Bronchial smooth muscle cell (primary cell): ENCODE measurements around the gene RGS19. TPM values are rescaled to one million over a fixed set of nuclear protein-coding genes. Genes with fewer than 3 reads are reported as not detected.

Source experiments
- total RNA-seq: library from RNA; depleted of rRNA; stranded (reverse); fragments of >200 nt; gene quantifications from 2 replicates; pipeline ENCODE4 v1.2.1, GENCODE V29; 2014

Gene RGS19, protein sequence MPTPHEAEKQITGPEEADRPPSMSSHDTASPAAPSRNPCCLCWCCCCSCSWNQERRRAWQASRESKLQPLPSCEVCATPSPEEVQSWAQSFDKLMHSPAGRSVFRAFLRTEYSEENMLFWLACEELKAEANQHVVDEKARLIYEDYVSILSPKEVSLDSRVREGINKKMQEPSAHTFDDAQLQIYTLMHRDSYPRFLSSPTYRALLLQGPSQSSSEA
- total RNA-seq = 5.4 and 5.8 TPM in 2 replicates

GRCh38 chr20:64079273-64080012 lies at the start of gene RGS19:
TSS of gene RGS19 (minus strand) at chr20:64079518. CDS start at chr20:64076886, 2,632 bp downstream.

GRCh38 chr20:64106981-64107735 lies 27.8 kb upstream of the RGS19 start, which contains the start of gene NPBWR2:
TSS of gene NPBWR2 (minus strand) at chr20:64107565. CDS start at chr20:64106831, 734 bp downstream.

DNA sequence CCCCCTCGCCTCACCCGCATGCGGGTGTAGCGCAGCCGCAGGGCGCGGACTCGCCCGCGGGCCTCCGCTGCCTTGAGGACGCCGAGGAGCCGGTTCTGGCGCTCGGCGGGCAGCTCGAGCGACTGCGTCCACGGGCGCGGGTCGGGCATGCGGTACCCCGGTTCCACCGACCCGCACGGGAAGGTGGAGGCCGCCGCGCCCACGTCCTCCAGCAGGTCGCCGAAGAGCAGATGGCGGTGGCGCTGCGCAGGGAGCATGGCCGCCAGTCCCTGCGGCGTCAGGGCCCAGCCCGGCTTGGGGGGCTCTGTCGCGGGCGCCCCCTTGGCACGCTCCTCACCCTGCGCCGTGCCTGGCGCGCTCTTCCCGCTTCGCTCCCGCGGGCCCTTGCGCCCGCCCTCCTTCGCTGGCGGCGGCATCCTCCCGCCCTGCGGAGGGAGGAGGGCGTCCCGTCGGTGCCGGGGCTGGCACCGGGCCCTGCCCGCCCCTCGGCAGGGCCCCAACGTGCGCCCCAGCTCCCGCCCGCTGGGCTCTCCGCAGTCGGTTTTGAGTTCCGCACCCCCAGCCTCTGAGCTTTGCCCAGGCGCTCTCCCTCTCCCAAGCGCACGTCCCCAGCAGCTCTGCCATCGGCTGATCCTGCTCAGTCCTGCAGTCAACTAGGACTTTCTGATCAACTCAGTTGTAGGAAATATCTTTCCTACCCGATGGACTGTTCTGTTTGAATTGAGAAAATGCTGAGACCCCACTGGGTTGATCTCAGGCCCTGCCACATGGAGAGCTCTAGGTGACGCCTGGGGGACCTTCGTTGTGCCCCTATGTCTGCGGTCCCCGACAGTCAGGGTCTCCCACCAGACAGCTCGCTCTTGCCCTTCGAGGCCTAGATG lies 4.7 kb upstream of the RGS19 start, which contains the start of gene LKAAEAR1:
Gene LKAAEAR1 (minus strand): TSS at position 595 of the 881 bp plus-strand sequence. CDS start 179 bp downstream, at position 416.

DNA sequence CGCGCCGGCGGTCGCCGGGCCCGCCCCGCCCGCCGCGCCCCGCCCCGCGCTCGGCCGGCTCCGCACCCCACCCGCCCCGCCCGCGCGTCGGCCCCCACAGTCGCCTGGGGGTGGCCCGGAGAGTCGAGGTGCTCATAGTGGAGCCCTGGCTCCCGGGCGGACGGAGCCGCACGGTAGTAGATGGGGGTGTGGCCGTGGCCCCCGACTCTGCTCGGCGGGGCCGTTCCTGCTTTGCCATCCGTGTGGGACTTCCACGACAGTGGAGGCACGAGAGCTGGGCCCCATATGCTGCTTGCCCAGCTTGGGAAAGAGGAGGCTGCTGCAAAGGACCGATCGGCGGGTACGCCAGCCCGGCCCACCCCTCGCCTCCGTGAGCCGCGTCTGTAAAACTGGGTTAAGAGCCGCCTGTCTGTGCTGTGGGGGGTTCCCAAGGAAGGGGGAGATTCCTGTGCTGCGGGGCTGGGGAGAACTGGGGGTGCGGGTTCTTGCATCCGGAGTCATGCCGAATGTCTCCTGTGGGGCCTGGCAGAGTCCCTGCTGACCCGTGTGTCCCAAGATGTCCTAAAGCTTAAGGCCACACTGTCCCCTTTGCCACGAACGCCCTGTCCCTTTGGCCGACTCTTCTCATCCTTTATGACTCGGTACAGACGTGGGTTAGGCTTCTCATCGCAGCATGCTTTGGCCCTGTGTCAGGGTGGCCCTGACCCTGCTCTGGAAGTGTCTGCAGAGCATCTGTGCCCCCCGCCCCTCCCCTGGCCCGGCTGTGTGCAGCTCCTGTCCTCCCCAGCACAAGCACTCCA lies 895 bp upstream of the RGS19 start, which contains the start of gene OPRL1:
Gene OPRL1 (plus strand): TSS at position 70 of the 800 bp plus-strand sequence. CDS start 12,639 bp downstream, outside the sequence.

GRCh38 chr20:64062596-64063388 lies 16.5 kb downstream of the RGS19 start, which contains the start of gene TCEA2:
TSS of gene TCEA2 (plus strand) at chr20:64063198. CDS start at chr20:64063313, 115 bp downstream.

GRCh38 chr20:64049060-64049877 lies 30.0 kb downstream of the RGS19 start, which contains the start of gene SOX18:
TSS of gene SOX18 (minus strand) at chr20:64049639. CDS start at chr20:64049516, 123 bp downstream.

DNA sequence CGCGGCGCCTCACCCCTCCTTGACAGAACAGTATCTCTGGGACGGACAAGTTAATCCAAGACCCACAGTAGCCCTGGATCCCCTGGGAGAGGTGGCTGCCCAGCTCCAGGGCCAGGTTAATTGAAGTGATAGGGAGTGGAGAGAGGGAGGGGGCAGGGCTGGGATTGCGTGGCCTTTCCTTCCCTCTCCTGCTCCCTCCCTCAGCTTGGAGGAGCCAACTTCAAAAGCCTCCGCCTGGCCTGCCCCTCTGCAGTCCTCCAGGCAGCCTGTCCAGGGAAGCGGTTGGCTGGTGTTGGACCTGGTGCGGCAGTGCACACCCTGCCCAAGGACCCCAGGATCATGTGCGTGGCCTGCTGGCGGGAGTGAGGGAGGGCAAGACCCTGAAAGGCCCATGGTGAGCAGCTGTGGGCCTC lies 43.4 kb downstream of the RGS19 start, which contains the start of gene C20orf204:
Gene C20orf204 (plus strand): TSS at position 250 of the 413 bp plus-strand sequence. CDS start 142 bp downstream, at position 392.

Other genes starting within 250 kb of the RGS19 start
- 23.6 and 54.7 TPM in 2 replicates for gene ZBTB46, start 248.3 kb downstream of the RGS19 start, total RNA-seq
- under 0.01 TPM in 1 of 2 replicates, not detected in the other for gene ABHD16B, start 218.0 kb downstream of the RGS19 start, total RNA-seq
- gene TPD52L2, start 214.2 kb downstream of the RGS19 start, total RNA-seq = 95.0 and 133 TPM in 2 replicates
- gene DNAJC5, start 184.4 kb downstream of the RGS19 start, total RNA-seq = 39.9 and 40.2 TPM in 2 replicates
- gene UCKL1, start 123.1 kb downstream of the RGS19 start, total RNA-seq = 16.2 and 21.0 TPM in 2 replicates
- 5.2 and 5.8 TPM in 2 replicates for gene ZNF512B, start 109.6 kb downstream of the RGS19 start, total RNA-seq
- 0.34 and 0.47 TPM in 2 replicates for gene SAMD10, start 99.9 kb downstream of the RGS19 start, total RNA-seq
- 65.7 and 90.4 TPM in 2 replicates for gene PRPF6, start 98.4 kb downstream of the RGS19 start, total RNA-seq
- gene C20orf204, start 43.3 kb downstream of the RGS19 start, total RNA-seq = 0.47 and 0.60 TPM in 2 replicates
- under 0.01 TPM in 1 of 2 replicates, not detected in the other for gene SOX18, start 29.9 kb downstream of the RGS19 start, total RNA-seq
- 44.7 and 44.8 TPM in 2 replicates for gene TCEA2, start 16.3 kb downstream of the RGS19 start, total RNA-seq
- gene OPRL1, start 564 bp upstream of the RGS19 start, total RNA-seq = 2.2 and 3.5 TPM in 2 replicates
- gene LKAAEAR1, start 4.9 kb upstream of the RGS19 start, total RNA-seq = 0.09 and 0.16 TPM in 2 replicates
- not detected in 2 replicates for gene NPBWR2, start 28.0 kb upstream of the RGS19 start, total RNA-seq
- gene MYT1, start 84.9 kb upstream of the RGS19 start, total RNA-seq = not detected in 2 replicates
- 35.5 and 53.5 TPM in 2 replicates for gene PCMTD2, start 176.2 kb upstream of the RGS19 start, total RNA-seq